Prostate gland (tissue), 2 donors: ENCODE data around the gene TLCD3B.
A peak's percentile ranks its signal among the peaks of the same experiment; 100 is the strongest.

Experiments used
- CTCF ChIP-seq, 4 experiments: fragments of 200-600 bp in 2 of 4; fragments of 450-650 bp in 2 of 4; sonication (generic) in 2 of 4; IDR thresholded peaks; 1 replicate in 3 of 4; 2 replicates in 1 of 4; pipeline ENCODE4 v1.5.1; 2016 to 2019; ENCODE audit warnings: antibody characterized with exemption in 4 of 4, mild to moderate bottlenecking in 2 of 4, moderate library complexity in 2 of 4
- POLR2A ChIP-seq: fragments of 450-650 bp; IDR thresholded peaks from one replicate; pipeline ENCODE4 v1.6.1; 2016; ENCODE audit warnings: antibody characterized with exemption, mild to moderate bottlenecking

GRCh38 chr16:30041841-30042240 is 10.8 kb upstream of the TLCD3B start:
- TF ChIP-seq CTCF (IDR thresholded peaks at IDR 0.05) (peak in 3 of 4 experiments; percentile 20 to 43 (median 28)), POLR2A (no peak)
